Endothelial cell of umbilical vein (primary cell): ENCODE data around the gene WBP2.
"Not testable (repeated sequence)": the region's sequence is repeated elsewhere in the genome, so short reads cannot be mapped to it uniquely, and the experiment has no call there.

Experiments
- CTCF ChIP-seq, 2 donors: IDR thresholded peaks; 1 replicate in 1 of 2; 2 replicates in 1 of 2; pipeline ENCODE4 v1.5.1; 2011; ENCODE audit warnings: low read length in 2 of 2, mild to moderate bottlenecking in 2 of 2, moderate library complexity in 2 of 2, control low read depth in 1 of 2, inconsistent platforms in 1 of 2, low read depth in 1 of 2; ENCODE audit not compliant: insufficient read depth in 1 of 2; ENCODE audit errors: extremely low read depth in 1 of 2
- EZH2 ChIP-seq: IDR thresholded peaks from 2 replicates; pipeline ENCODE4 v1.6.1; 2012; ENCODE audit warnings: borderline replicate concordance, low read depth, mild to moderate bottlenecking, moderate library complexity, low read length, inconsistent platforms; ENCODE audit not compliant: severe bottlenecking
- FOS ChIP-seq: IDR thresholded peaks from 2 replicates; pipeline ENCODE4 v1.6.1; 2011; ENCODE audit warnings: mild to moderate bottlenecking, low read length, moderate library complexity, borderline replicate concordance; ENCODE audit not compliant: insufficient read depth
- JUN ChIP-seq: IDR thresholded peaks from 2 replicates; pipeline ENCODE4 v1.6.1; 2011; ENCODE audit warnings: borderline replicate concordance, low read depth; ENCODE audit not compliant: insufficient read length, insufficient read depth
- MAX ChIP-seq: IDR thresholded peaks from 2 replicates; pipeline ENCODE4 v1.6.1; 2011; ENCODE audit not compliant: insufficient read depth, insufficient read length
- MYC ChIP-seq: IDR thresholded peaks from one replicate; pipeline ENCODE4 v1.6.1; 2011; ENCODE audit warnings: mild to moderate bottlenecking, low read depth, low read length
- POLR2A ChIP-seq: IDR thresholded peaks from 2 replicates; pipeline ENCODE4 v1.6.1; 2012; ENCODE audit warnings: low read depth, mild to moderate bottlenecking, control low read depth, low read length
- POLR2AphosphoS5 ChIP-seq: IDR thresholded peaks from 2 replicates; pipeline ENCODE4 v1.6.1; 2012; ENCODE audit warnings: low read depth, mild to moderate bottlenecking, control low read depth, low read length, moderate library complexity; ENCODE audit not compliant: insufficient read depth

GRCh38 chr17:75870228-75870627, 15.1 kb upstream of the WBP2 start:
- TF ChIP-seq POLR2A; CTCF (IDR thresholded peaks at IDR 0.05; ENCODE audit: extremely low read depth in 1 of 2, insufficient read depth in 1 of 2, low read depth in 1 of 2, low read length in 2 of 2); MAX; FOS; EZH2; POLR2AphosphoS5; MYC; JUN: not testable (repeated sequence)
